ENCODE data around the gene MAST1.

The MAST1 gene

DNA sequence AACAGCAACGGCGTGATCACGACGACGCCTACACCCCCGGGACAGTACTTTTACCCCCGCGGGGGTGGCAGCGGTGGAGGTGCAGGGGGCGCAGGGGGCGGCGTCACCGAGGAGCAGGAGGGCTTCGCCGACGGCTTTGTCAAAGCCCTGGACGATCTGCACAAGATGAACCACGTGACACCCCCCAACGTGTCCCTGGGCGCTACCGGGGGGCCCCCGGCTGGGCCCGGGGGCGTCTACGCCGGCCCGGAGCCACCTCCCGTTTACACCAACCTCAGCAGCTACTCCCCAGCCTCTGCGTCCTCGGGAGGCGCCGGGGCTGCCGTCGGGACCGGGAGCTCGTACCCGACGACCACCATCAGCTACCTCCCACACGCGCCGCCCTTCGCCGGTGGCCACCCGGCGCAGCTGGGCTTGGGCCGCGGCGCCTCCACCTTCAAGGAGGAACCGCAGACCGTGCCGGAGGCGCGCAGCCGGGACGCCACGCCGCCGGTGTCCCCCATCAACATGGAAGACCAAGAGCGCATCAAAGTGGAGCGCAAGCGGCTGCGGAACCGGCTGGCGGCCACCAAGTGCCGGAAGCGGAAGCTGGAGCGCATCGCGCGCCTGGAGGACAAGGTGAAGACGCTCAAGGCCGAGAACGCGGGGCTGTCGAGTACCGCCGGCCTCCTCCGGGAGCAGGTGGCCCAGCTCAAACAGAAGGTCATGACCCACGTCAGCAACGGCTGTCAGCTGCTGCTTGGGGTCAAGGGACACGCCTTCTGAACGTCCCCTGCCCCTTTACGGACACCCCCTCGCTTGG is 46.1 kb upstream of the MAST1 start (continued):
- TF ChIP-seq ZFP69B (tag by site-specific recombination; IDR thresholded peaks at IDR 0.05): no peak
- TF ChIP-seq KLF16 (tag by site-specific recombination; IDR thresholded peaks at IDR 0.05): 0 out of 2 replicates have a peak, but pooled peaks have one; percentile 3
- TF ChIP-seq ZNF394 (tag by site-specific recombination; IDR thresholded peaks at IDR 0.05; ENCODE audit: borderline replicate concordance): peak; percentile 89
- no peak for TF ChIP-seq AEBP2 (tag by site-specific recombination; IDR thresholded peaks at IDR 0.05; ENCODE audit: borderline replicate concordance)
- TF ChIP-seq ZBTB49 (tag by site-specific recombination; IDR thresholded peaks at IDR 0.05; ENCODE audit: low read depth): no peak
- no peak for TF ChIP-seq ZNF701 (tag by site-specific recombination; IDR thresholded peaks at IDR 0.05)
- TF ChIP-seq ZNF341 (tag by site-specific recombination; IDR thresholded peaks at IDR 0.05; ENCODE audit: low read depth): no peak; the same call in 1 of the 2 replicates
- TF ChIP-seq ZNF510 (tag by site-specific recombination; IDR thresholded peaks at IDR 0.05; ENCODE audit: insufficient replicate concordance): no peak
- TF ChIP-seq PRDM2 (tag by site-specific recombination; IDR thresholded peaks at IDR 0.05; ENCODE audit: borderline replicate concordance): no peak
- TF ChIP-seq MYNN (tag by site-specific recombination; IDR thresholded peaks at IDR 0.05; ENCODE audit: borderline replicate concordance): no peak
- no peak for TF ChIP-seq ZNF658 (tag by site-specific recombination; IDR thresholded peaks at IDR 0.05)
- TF ChIP-seq ZNF366 (tag by site-specific recombination; conservative IDR thresholded peaks at IDR 0.05): no peak
- no peak for TF ChIP-seq TRIM28 (IDR thresholded peaks at IDR 0.05; ENCODE audit: borderline replicate concordance, low read length)
- peak; percentile 65; the same call in 1 of the 2 replicates for TF ChIP-seq BCL11A (tag by site-specific recombination; IDR thresholded peaks at IDR 0.05; ENCODE audit: low read depth)
- peak; percentile 30 for TF ChIP-seq ZNF2 (tag by site-specific recombination; IDR thresholded peaks at IDR 0.05)
- TF ChIP-seq ZNF521 (tag by site-specific recombination; IDR thresholded peaks at IDR 0.05): no peak
- no peak for TF ChIP-seq ZNF221 (tag by site-specific recombination; IDR thresholded peaks at IDR 0.05; ENCODE audit: borderline replicate concordance)
- TF ChIP-seq ZNF473 (tag by site-specific recombination; IDR thresholded peaks at IDR 0.05): no peak
- no peak for TF ChIP-seq ZNF239 (tag by site-specific recombination; IDR thresholded peaks at IDR 0.05)
- TF ChIP-seq ZNF600 (tag by site-specific recombination; IDR thresholded peaks at IDR 0.05): peak; percentile 68
- TF ChIP-seq, protein P1, sequence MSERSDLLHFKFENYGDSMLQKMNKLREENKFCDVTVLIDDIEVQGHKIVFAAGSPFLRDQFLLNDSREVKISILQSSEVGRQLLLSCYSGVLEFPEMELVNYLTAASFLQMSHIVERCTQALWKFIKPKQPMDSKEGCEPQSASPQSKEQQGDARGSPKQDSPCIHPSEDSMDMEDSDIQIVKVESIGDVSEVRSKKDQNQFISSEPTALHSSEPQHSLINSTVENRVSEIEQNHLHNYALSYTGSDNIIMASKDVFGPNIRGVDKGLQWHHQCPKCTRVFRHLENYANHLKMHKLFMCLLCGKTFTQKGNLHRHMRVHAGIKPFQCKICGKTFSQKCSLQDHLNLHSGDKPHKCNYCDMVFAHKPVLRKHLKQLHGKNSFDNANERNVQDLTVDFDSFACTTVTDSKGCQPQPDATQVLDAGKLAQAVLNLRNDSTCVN (tag by site-specific recombination; optimal IDR thresholded peaks at IDR 0.05): peak; percentile 95
- TF ChIP-seq ZEB2 (tag by site-specific recombination; IDR thresholded peaks at IDR 0.05): peak; percentile 58; the same call in 1 of the 2 replicates
- TF ChIP-seq, protein P2, sequence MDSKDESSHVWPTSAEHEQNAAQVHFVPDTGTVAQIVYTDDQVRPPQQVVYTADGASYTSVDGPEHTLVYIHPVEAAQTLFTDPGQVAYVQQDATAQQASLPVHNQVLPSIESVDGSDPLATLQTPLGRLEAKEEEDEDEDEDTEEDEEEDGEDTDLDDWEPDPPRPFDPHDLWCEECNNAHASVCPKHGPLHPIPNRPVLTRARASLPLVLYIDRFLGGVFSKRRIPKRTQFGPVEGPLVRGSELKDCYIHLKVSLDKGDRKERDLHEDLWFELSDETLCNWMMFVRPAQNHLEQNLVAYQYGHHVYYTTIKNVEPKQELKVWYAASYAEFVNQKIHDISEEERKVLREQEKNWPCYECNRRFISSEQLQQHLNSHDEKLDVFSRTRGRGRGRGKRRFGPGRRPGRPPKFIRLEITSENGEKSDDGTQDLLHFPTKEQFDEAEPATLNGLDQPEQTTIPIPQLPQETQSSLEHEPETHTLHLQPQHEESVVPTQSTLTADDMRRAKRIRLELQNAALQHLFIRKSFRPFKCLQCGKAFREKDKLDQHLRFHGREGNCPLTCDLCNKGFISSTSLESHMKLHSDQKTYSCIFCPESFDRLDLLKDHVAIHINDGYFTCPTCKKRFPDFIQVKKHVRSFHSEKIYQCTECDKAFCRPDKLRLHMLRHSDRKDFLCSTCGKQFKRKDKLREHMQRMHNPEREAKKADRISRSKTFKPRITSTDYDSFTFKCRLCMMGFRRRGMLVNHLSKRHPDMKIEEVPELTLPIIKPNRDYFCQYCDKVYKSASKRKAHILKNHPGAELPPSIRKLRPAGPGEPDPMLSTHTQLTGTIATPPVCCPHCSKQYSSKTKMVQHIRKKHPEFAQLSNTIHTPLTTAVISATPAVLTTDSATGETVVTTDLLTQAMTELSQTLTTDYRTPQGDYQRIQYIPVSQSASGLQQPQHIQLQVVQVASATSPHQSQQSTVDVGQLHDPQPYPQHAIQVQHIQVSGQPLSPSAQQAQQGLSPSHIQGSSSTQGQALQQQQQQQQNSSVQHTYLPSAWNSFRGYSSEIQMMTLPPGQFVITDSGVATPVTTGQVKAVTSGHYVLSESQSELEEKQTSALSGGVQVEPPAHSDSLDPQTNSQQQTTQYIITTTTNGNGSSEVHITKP (tag by site-specific recombination; IDR thresholded peaks at IDR 0.05): no peak
- no peak for TF ChIP-seq ZNF155 (tag by site-specific recombination; IDR thresholded peaks at IDR 0.05)
- peak; percentile 79 for TF ChIP-seq YY2 (tag by site-specific recombination; IDR thresholded peaks at IDR 0.05)
